Activated CD8-positive, alpha-beta T cell treated with anti-CD3 and anti-CD28 coated beads for 36 hours (primary cell): Measurements from ENCODE around the gene CARHSP1. TPM values are rescaled to one million over a fixed set of nuclear protein-coding genes. Genes with fewer than 3 reads are reported as not detected.

Source experiments
- ATAC-seq: fragments of 200-7000 bp; cut with Tn5 transposase; one replicate; pipeline ENCODE4 v1.10.0; 2021; ENCODE audit warnings: mild to moderate bottlenecking, moderate library complexity
- CTCF ChIA-PET: fragments of 350-600 bp; sonication (Branson Sonifier 250); formaldehyde crosslinking; loops from one replicate; lab custom pipeline; 2021; ENCODE audit warnings: antibody characterized with exemption; lab: Charles Lee
- POLR2A ChIA-PET: fragments of 350-600 bp; sonication (Branson Sonifier 250); formaldehyde crosslinking; loops from one replicate; lab custom pipeline; 2021; ENCODE audit warnings: antibody characterized with exemption; lab: Charles Lee
- DNase-seq: peaks from one replicate; pipeline ENCODE4 v3.0.0-alpha.2; 2020
- H3K27ac Mint-ChIP-seq: one replicate; pipeline ENCODE4 v1.8.0; 2021; ENCODE audit warnings: mild to moderate bottlenecking, mixed read lengths
- H3K27me3 Mint-ChIP-seq: one replicate; pipeline ENCODE4 v1.8.0; 2021; ENCODE audit warnings: mixed read lengths
- H3K36me3 Mint-ChIP-seq: one replicate; pipeline ENCODE4 v1.8.0; 2021; ENCODE audit warnings: low read depth, mixed read lengths
- H3K4me1 Mint-ChIP-seq: one replicate; pipeline ENCODE4 v1.8.0; 2021; ENCODE audit warnings: low read depth, mixed read lengths
- H3K4me3 Mint-ChIP-seq: one replicate; pipeline ENCODE4 v1.8.0; 2021; ENCODE audit warnings: mild to moderate bottlenecking, moderate library complexity, mixed read lengths
- H3K9me3 Mint-ChIP-seq: one replicate; pipeline ENCODE4 v1.8.0; 2021; ENCODE audit warnings: mixed read lengths
- CTCF ChIP-seq: fragments of 200-600 bp; IDR thresholded peaks from one replicate; pipeline ENCODE4 v1.8.0; 2022; ENCODE audit warnings: antibody characterized with exemption, mild to moderate bottlenecking
- intact Hi-C: fragments of 100-400 bp; cut with micrococcal nuclease; formaldehyde crosslinking; loops from one replicate; pipeline ENCODE4 v1.10.0; 2022
- total RNA-seq, 2 experiments: library from RNA; stranded (reverse); gene quantifications; one replicate each; pipeline ENCODE4 v1.2.3, GENCODE V29; 2021

CARHSP1 gene
- total RNA-seq, 2 experiments from 2014 or later, result 63.9 to 72.6 TPM

- H3K9me3 Mint-ChIP-seq, result no peaks in the 10 kb centered on the region
- H3K4me1 Mint-ChIP-seq, result peaks cover 37% of the 10 kb centered on the region
- peak overlapping the region; percentile 73 for H3K27ac Mint-ChIP-seq
- CTCF ChIA-PET, result no interaction called here
- DNase-seq, result peak; percentile 24
- no peak overlapping the region for H3K4me3 Mint-ChIP-seq
- peaks cover 64% of the 10 kb centered on the region for H3K36me3 Mint-ChIP-seq
- TF ChIP-seq CTCF, result no peak
- intact Hi-C loops, result no loop called here
- peak; percentile 37 for ATAC-seq
- POLR2A ChIA-PET, result interaction anchor here (1.2 kb wide), 1 partner anchor 7 kb away, joined by 3 read pairs; no protein-coding TSS in a partner anchor
- no peaks in the 10 kb centered on the region for H3K27me3 Mint-ChIP-seq
Measured at GRCh38 chr16:8814095-8814806, 54.6 kb downstream of the CARHSP1 start.

DNA sequence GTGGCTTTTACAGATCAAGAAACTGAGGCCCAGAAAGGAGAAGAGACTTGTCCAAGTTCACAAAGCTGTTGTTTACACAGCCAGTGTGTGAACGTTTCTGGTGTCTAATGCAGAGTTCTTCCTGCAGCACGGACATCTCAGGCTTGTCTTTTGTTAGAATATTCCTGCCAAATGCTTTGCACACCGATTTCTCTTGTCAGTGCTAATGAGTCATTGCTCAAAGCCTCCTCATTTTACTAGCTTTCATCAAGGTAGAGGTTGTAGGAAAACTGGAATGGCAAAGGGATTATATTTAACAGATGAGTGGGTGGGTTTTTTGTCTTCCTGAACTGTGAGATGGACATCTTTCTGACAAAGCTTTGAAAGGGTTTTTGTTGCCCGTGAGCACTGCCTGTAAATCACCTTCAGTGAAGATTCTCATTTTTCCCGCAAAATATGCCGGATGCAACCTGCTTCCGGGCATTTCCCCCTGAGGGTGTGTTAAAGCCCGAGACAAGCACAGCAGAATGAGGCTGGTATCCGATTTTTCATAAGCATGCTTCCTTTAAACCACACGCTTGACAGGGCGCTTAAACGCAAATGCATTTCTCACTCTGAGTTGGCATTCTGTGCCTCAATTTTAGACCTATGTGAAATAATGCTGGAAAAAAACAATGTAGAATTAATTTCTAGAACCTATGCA, 56.5 kb downstream of the CARHSP1 start:
- Mint-ChIP-seq H3K9me3 (no peaks in the 10 kb centered on the region), H3K36me3 (peaks cover 64% of the 10 kb centered on the region), H3K4me3 (no peak overlapping the region), H3K4me1 (peaks cover 32% of the 10 kb centered on the region), H3K27ac (no peak overlapping the region), H3K27me3 (no peaks in the 10 kb centered on the region)
- DNase-seq, result no peak
- CTCF ChIA-PET, result interaction anchor here (0.7 to 1.4 kb wide), 2 partner anchors 12 to 68 kb away, joined by 3 to 4 read pairs; no protein-coding TSS in a partner anchor
- POLR2A ChIA-PET, result no interaction called here
- intact Hi-C loops, result no loop called here
- ATAC-seq, result no peak
- no peak for TF ChIP-seq CTCF

GRCh38 chr16:8808613-8809353, 60.0 kb downstream of the CARHSP1 start:
- H3K4me3 Mint-ChIP-seq, result no peak overlapping the region
- ChIA-PET CTCF (no interaction called here), POLR2A (interaction anchor here (1.0 to 1.1 kb wide), 2 partner anchors 43 to 59 kb away, joined by 3 read pairs; no protein-coding TSS in a partner anchor)
- H3K27ac Mint-ChIP-seq, result no peak overlapping the region
- peaks cover 10% of the 10 kb centered on the region for H3K4me1 Mint-ChIP-seq
- H3K9me3 Mint-ChIP-seq, result no peaks in the 10 kb centered on the region
- intact Hi-C loops, result no loop called here
- H3K36me3 Mint-ChIP-seq, result peaks cover 59% of the 10 kb centered on the region
- no peaks in the 10 kb centered on the region for H3K27me3 Mint-ChIP-seq
- no peak for DNase-seq
- no peak for TF ChIP-seq CTCF
- no peak for ATAC-seq

DNA sequence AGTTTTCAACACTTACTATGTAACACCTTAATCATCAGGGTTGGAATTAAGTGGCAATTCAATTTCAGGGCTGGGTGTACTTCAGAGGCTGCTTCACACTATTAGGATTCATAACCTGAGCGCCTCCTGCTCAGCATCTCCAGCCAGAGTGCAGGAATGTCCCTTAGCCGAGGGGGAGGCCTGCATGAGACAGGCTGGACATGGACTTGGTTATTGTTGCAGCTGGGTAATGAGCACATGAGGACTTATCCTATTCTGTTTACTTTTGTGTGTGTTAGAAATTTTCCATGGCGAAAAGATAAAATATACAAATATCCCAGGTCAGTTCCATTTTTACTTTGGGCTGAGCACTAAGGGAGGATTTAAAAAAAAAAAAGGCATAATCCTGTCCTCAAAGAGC, 60.8 kb downstream of the CARHSP1 start:
- TF ChIP-seq CTCF, result no peak
- Mint-ChIP-seq H3K4me3 (no peak overlapping the region), H3K27ac (no peak overlapping the region), H3K4me1 (peaks cover 7% of the 10 kb centered on the region), H3K9me3 (no peaks in the 10 kb centered on the region), H3K36me3 (peaks cover 57% of the 10 kb centered on the region), H3K27me3 (no peaks in the 10 kb centered on the region)
- ChIA-PET CTCF (no interaction called here), POLR2A (interaction anchor here (1.0 kb wide), 1 partner anchor 44 kb away, joined by 3 read pairs; no protein-coding TSS in a partner anchor)
- DNase-seq (no peak), ATAC-seq (no peak)
- intact Hi-C loops, result no loop called here
